DMS79 (cell line): ENCODE data around the gene TMIGD3.
"Not testable (repeated sequence)": the region's sequence is repeated elsewhere in the genome, so short reads cannot be mapped to it uniquely, and the experiment has no call there.

Experiments used
- DNase-seq: peaks from one replicate; lab custom pipeline; 2025; lab: John Stamatoyannopoulos, UW

Gene TMIGD3

DNA sequence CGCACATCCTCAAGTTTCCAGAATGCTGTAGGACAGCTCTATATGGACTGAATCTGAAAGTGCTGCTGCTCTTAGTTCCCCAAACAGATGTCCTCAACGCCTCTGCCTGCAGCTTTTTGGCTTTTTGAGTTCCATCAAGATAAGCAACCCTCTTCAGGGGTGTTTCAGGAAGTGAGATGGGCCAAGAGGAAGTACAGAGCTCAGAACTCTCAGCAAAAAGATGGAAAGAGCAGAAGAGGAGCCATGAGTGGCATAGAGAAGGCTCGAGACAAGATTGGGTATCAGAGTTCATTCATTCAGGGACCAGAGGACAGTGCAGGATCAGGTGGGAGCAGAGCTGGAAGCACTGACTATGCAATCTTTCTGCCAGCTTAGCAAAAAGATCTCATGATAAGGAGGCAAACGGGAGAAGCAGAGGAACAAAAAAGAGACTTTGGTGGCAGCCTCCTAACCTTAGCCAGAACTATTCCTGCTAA lies at the start of gene TMIGD3, which contains the start of gene ADORA3:
TSS of gene TMIGD3 (minus strand) at position 49 of the 476 bp plus-strand sequence. CDS start 279 bp downstream, outside the sequence.
TSS of gene ADORA3 (minus strand) at position 49 of the 476 bp plus-strand sequence. CDS start 279 bp downstream, outside the sequence.
- DNase-seq: no peak

DNA sequence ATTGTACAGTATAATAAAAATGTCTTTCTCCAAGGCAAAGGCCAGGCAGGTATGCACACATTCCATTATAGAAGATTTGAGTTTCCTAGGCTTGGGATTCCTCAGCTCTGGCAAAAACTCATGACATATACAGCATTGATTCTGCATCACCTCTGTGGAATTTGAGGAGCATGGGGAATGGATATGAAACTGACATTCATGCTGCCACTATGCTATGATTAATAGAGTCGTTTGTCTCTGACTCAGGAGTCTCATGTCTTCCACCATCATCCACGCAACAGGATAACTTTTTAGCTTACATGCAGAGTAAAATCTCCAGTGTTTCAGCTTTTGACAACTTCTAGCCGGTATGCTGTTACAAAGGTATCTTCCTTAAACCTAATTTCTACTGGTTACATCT lies 49.8 kb upstream of the TMIGD3 start:
- DNase-seq: no peak

DNA sequence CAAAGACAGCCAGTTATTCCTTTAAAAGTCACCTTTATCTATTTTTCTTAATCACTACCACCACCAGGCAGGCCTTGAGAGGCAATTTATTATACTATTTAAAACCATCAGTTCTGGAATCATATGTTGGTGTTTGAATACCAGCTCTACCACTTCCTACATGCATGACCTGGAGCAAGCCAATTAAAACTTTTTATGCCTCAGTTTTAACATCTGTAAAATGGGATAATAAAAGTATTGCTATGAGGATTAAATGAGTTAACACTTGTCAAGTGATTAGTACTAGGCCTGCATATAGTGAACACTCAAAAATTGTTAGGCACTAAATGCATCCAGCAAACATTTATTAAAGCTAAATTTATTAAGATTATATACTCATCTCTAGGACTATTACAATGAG lies 49.2 kb upstream of the TMIGD3 start:
- no peak for DNase-seq

DNA sequence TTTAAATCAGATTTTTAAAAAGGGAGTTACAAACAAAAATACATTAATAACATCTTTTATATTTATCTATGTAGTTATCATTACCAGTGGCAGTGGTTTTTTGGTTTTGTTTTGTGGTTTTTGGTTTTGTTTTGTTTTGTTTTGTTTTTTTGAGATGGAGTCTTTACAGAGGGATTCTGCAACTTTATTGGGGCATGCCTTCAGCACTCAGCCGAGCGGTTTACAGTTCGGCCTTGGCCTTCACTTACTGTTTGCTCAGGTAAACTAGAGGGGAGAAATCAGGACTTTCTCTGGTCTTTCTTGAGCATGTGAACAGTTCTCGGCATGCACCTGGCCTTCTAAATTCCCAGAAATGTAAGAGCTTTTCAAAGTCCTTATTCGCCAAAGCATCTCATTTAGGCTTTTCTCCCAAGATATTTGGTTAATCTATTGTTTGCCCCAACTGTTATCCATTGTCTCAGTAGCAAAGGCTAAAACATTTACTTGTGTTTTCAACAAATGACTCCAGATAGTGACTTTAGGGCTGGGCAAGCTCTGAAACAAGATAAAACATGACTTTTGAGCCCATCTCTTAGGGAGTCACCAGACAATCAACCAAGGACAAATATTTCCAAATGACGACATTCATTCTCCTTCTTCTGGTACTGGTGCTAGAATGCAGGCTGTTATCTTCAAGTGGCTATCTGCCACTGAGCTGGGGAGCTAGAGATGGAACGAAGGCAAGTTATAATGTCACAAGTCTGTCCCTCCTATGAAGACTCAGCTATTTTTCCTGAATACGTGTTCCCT lies 48.4 kb upstream of the TMIGD3 start:
- DNase-seq: no peak

- DNase-seq: not testable (repeated sequence)
Measured at GRCh38 chr1:111547786-111548185, 44.4 kb upstream of the TMIGD3 start.

GRCh38 chr1:111542187-111542586 lies 38.8 kb upstream of the TMIGD3 start:
- no peak for DNase-seq

GRCh38 chr1:111541721-111542120 lies 38.3 kb upstream of the TMIGD3 start:
- DNase-seq: no peak

GRCh38 chr1:111540928-111541327 lies 37.5 kb upstream of the TMIGD3 start:
- DNase-seq: no peak

GRCh38 chr1:111538343-111539025 lies 35.1 kb upstream of the TMIGD3 start:
- no peak for DNase-seq

- DNase-seq: no peak
Measured at GRCh38 chr1:111535256-111536191, 32.1 kb upstream of the TMIGD3 start.

DNA sequence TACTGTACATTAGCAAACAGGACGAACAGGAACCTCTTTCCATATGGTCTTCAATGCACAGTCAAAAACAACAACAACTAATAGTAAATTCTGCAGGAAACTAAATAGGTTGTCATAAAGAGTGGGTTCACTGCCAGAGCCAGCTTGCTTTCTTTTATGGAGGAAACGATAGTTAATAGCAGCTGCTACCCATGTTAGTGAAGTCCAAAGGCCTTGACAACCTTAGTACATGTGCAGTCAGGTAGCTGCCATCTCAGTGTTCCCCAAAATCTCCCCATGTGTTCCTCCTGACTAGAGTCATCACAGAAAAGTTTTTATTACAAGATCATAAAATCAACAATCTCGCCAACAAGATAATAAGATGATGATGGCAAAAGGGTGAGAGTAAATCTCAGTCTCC lies 16.6 kb upstream of the TMIGD3 start:
- DNase-seq: no peak

DNA sequence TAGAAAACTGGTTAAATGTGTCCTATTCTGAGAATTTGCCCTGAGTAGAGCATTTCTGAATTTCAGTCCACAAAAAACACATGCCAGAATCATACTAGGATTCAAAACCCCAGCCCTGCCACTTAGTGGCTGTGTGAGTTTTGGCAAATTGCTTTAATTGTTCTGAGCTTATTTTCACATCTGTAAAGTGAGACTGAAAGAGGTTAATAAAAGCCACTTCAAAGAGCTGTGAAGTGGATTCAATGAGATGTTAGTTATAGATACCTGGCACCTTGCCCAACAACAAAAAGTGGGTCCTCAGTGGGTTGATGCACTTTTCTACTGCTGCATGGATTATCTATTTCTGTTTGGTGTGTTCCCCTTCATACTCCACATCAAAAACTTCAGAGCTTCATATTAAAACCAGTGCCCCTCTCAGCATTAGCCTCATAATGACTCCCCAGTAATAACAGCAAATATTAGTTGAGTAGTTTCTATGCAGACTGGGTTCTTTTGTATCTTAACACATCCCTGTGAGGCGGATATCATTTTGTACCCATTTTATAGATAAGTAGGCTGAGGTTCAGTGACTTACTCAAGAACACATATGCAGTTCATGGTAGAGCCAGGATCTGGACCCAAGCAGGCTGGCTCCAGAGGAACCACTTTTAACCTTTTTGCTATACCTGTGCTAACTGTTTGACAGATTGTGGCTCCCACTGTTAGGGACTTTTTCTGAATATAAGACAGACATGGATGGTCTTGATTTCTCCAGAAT lies 14.2 kb upstream of the TMIGD3 start:
- DNase-seq: peak; percentile 55

- no peak for DNase-seq
Measured at GRCh38 chr1:111516005-111516535, 12.6 kb upstream of the TMIGD3 start.

DNA sequence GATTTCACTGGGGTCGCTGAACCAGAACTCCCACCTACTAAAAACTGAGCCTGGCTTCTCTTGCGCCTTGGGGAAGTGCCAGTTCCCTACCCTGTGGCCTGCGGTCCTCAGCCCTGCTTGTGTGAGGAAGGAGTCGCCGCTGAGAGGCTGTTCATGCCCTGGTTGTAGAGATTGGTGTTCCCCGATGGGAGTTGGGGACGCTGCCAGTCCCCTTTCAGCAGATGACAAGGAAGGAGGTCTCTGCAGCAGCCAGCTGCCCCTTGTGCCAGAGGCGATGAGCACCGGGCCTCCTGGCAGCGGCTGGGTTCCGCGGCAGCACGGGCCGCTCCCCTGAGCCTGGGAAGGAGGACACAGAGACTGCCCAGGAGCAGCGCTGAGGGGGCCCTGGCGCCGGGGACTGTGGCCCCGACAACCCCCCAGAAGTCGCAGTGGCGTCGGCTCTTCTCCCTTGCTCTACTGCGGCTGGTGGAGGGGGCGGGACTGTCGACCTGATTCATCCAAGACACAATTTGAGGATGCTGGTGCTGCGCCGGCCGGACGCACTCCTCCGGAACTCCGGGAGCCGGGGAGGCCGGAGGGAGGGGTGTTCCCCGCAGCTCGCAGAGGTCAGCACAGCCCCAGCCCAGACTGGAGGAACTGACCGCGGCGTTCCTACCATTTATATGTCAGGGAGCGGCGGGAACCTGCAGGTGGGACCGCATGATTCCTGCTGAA lies 12.0 kb upstream of the TMIGD3 start:
- peak; percentile 19 for DNase-seq

DNA sequence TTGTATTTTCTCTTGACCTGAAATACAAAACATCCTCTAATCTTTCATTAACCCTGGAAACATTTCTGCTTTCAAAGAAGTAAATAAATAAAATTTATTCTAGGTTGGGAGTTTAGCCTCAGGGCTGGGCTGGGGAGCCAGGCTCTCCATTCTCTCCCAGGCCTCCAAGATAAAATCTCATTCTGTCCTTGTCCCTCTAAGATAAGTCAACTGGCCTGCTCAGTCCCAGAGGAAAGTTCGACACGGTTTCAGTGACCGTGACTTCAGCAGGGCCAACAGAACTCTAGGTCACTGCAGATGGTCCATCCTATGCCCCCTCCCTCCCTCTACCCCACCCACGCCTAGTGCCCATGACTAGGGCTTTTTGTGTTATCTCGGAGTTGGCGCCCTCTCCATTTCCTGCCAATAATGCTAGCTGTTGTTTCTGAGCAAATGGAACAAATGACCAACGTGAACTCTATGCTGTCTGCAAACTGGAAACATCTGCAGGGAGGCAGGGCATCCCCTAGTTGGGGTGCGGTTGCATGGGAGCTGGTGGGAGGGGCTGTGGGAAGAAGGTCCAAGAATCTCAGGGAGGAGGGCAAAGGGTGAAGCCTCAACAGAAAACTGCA lies 10.1 kb upstream of the TMIGD3 start:
- no peak for DNase-seq

- no peak for DNase-seq
Measured at GRCh38 chr1:111512931-111513330, 9.5 kb upstream of the TMIGD3 start.

GRCh38 chr1:111512132-111512889 lies 8.9 kb upstream of the TMIGD3 start:
- DNase-seq: no peak

GRCh38 chr1:111511370-111511769 lies 7.9 kb upstream of the TMIGD3 start:
- no peak for DNase-seq

DNA sequence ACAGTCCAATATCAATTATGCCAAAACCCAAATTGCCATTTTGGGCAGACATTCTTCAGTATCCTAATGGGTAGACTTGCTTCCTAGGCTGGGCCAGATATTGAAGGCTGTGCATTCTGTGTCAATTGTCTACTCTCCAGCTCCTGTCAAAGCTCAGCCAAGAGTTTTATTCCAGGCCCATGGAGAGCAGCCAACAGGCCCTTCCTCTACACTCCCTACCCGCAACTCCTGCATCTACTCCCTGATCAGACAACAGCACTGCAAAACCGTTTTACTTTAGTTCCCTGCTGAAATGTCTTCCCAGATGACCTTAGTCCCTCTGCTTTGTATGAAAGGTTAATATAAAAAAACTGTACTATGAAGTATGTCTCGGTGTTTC lies 6.6 kb upstream of the TMIGD3 start:
- DNase-seq: no peak
